ENCODE measurements around the gene XPNPEP3.

DNA sequence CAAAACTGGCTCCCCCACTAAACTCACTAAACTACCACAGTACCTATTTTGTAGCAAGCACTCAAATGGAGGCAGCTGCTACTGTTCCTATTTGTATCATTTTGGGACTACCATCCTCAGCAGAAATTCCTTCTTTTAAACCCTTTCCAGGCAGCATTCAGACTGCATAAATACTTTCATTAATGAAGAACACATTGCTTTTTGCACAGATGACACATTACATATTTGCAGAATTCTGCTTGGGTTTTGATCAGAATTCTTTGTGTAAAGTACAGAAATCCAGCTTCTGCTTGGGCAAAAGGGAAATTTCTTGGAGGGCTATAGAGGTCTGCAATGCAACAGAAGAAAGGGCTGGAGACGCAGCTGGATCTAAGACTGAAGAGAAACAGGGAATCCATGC lies 118.4 kb downstream of the XPNPEP3 start:
- TF ChIP-seq EZH2 (IDR thresholded peaks at IDR 0.05; ENCODE audit: insufficient read depth, poor library complexity, severe bottlenecking) (no peak), EZH2phosphoT487 (IDR thresholded peaks at IDR 0.05; ENCODE audit: insufficient read depth, low read depth) (no peak)
